ENCODE measurements around the gene MEIOSIN. TPM values are rescaled to one million over a fixed set of nuclear protein-coding genes. Genes with fewer than 3 reads are reported as not detected.

The MEIOSIN gene
- total and polyA plus RNA-seq, 9 of the 15 experiments (the other 6 are each of a cell fraction or from before 2014, with no cell fraction given) = 0.06 to 2.0 (median 0.76) TPM

- TF ChIP-seq GTF2F1 (IDR thresholded peaks at IDR 0.05; ENCODE audit: low read depth, low read length) = no peak
- no peak for TF ChIP-seq PHTF2 (CRISPR knock-in tag; IDR thresholded peaks at IDR 0.05)
- TF ChIP-seq ZNF780A (CRISPR knock-in tag; IDR thresholded peaks at IDR 0.05) = no peak
- TF ChIP-seq OTX1 (CRISPR knock-in tag; IDR thresholded peaks at IDR 0.05) = peak; percentile 67; the same call in 1 of the 2 replicates
- TF ChIP-seq RERE (CRISPR knock-in tag; IDR thresholded peaks at IDR 0.05; ENCODE audit: borderline replicate concordance) = no peak
- TF ChIP-seq HEY1 (CRISPR knock-in tag; IDR thresholded peaks at IDR 0.05; ENCODE audit: borderline replicate concordance) = no peak
- TF ChIP-seq KLF16 (IDR thresholded peaks at IDR 0.05) = 0 out of 2 replicates have a peak, but pooled peaks have one; percentile 12
- TF ChIP-seq ZSCAN29 (IDR thresholded peaks at IDR 0.05) = no peak
- no peak for TF ChIP-seq IRF9 (tag; IDR thresholded peaks at IDR 0.05)
- TF ChIP-seq SETDB1 (IDR thresholded peaks at IDR 0.05; ENCODE audit: low read length) = no peak
- peak; percentile 77 to 89 (median 87) for TF ChIP-seq CTCF (IDR thresholded peaks at IDR 0.05 in 2 of 3, conservative IDR thresholded peaks at IDR 0.05 in 1 of 3; ENCODE audit: insufficient read depth in 2 of 3, low read depth in 1 of 3, low read length in 3 of 3)
- TF ChIP-seq MIER1 (IDR thresholded peaks at IDR 0.05; ENCODE audit: low read depth) = no peak; the same call in 1 of the 2 replicates
- peak; percentile 44; the same call in 1 of the 2 replicates for TF ChIP-seq ARID1B (IDR thresholded peaks at IDR 0.05)
- TF ChIP-seq ZNF609 (CRISPR knock-in tag; IDR thresholded peaks at IDR 0.05; ENCODE audit: borderline replicate concordance) = peak; percentile 31; the same call in 1 of the 2 replicates
These were observed 46.2 kb downstream of the MEIOSIN start (continued) for GRCh38 chr19:45779231-45780145.
